Measurements from ENCODE around the gene CCDC57.

CCDC57 gene

DNA sequence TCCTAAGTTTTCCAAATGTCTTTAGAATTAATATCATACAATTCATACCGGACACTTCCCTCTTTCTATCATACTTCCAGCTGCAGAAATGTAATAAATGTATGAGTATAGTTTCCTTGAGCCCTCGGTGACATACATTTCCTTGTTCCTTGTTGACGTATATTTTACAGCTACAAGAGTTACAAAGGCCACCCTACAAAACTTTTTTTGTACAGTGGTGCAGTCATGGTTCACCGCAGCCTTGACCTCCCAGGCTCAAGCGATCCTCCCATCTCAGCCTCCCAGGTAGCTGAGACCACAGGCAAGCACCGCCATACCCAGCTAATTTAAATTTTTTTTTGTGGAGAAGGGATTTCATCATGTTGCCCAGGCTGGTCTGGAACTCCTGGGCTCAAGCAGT lies 139.8 kb downstream of the CCDC57 start:
- DNase-seq (ENCODE audit: low read depth) = no peak

DNA sequence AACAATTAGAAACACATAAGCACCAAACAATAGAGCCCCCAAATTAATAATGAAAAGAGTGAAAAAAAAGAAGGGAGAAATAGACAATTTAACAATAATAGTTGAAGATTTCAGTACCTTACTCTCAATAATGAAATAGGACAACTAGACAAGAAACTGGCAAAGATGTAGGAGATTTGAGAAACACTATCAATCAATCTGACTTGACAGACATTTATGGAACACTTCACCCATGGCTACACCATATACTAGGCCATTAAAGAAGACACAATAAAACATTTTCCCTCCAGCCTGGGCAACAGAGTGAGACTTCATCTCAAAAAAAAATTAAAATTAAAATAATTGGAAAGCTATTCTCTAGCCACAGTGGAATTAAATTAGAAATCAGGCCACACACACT lies 142.0 kb downstream of the CCDC57 start:
- TF ChIP-seq CTCF (conservative IDR thresholded peaks at IDR 0.05; ENCODE audit: control insufficient read depth, insufficient read depth, low read depth, low read length) = no peak
- no peak for DNase-seq (ENCODE audit: low read depth)
- H3K4me3 ChIP-seq (ENCODE audit: control insufficient read depth, low read depth, low read length) = no peak overlapping the region

More for the DNA sequence above, 139.8 kb downstream of the CCDC57 start:
- no peak for TF ChIP-seq CTCF (conservative IDR thresholded peaks at IDR 0.05; ENCODE audit: control insufficient read depth, insufficient read depth, low read depth, low read length)
- H3K4me3 ChIP-seq (ENCODE audit: control insufficient read depth, low read depth, low read length) = no peak overlapping the region

DNA sequence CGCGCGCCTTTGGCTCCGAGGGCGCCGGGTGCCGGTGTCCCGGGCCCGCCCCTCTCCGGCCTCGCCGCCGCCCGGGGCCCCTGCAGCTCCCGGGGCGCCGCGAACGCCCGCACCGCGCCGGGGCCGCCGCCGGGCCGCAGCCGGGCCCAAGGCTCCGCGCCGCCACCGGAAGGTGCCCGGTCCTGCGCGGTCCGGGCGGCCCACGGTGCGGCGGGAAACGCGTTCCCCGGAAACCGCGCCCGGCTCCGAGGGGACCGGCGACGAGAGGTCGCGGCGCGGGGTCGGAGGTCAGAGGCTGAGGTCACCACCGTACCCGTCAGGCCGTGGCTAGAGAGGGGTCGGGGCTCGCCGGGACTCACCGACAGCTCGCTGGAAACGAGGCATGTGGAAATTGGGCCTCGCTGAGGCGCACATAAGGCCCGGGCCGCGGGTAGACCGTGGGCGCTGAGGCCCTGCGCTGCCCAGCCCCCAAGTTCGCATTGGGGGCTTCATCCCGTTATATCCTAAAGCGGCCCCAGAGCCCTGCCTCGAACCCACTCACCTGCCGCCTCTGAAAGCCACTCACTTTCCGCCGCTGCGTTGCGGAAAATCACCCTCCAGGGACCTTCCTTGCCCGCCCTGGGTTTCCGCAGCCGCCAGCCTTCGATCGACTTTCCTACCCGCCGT lies 146.9 kb downstream of the CCDC57 start, which contains the start of gene DUS1L:
Gene DUS1L, minus strand, starts transcription at position 167 of the 666 bp plus-strand sequence. CDS start 745 bp downstream, outside the sequence.
- H3K4me3 ChIP-seq (ENCODE audit: control insufficient read depth, low read depth, low read length) = peak within 1 kb of the TSS; percentile 70
- TF ChIP-seq CTCF (conservative IDR thresholded peaks at IDR 0.05; ENCODE audit: control insufficient read depth, insufficient read depth, low read depth, low read length) = no peak
- peak; percentile 35 for DNase-seq (ENCODE audit: low read depth)

- DNase-seq (ENCODE audit: low read depth) = no peak
- peak overlapping the region; percentile 70 for H3K4me3 ChIP-seq (ENCODE audit: control insufficient read depth, low read depth, low read length)
- no peak for TF ChIP-seq CTCF (conservative IDR thresholded peaks at IDR 0.05; ENCODE audit: control insufficient read depth, insufficient read depth, low read depth, low read length)
Observed at GRCh38 chr17:82065193-82065637, 147.4 kb downstream of the CCDC57 start.

- TF ChIP-seq CTCF (conservative IDR thresholded peaks at IDR 0.05; ENCODE audit: control insufficient read depth, insufficient read depth, low read depth, low read length) = no peak
Observed at GRCh38 chr17:82064433-82065192, 148.0 kb downstream of the CCDC57 start.

DNA sequence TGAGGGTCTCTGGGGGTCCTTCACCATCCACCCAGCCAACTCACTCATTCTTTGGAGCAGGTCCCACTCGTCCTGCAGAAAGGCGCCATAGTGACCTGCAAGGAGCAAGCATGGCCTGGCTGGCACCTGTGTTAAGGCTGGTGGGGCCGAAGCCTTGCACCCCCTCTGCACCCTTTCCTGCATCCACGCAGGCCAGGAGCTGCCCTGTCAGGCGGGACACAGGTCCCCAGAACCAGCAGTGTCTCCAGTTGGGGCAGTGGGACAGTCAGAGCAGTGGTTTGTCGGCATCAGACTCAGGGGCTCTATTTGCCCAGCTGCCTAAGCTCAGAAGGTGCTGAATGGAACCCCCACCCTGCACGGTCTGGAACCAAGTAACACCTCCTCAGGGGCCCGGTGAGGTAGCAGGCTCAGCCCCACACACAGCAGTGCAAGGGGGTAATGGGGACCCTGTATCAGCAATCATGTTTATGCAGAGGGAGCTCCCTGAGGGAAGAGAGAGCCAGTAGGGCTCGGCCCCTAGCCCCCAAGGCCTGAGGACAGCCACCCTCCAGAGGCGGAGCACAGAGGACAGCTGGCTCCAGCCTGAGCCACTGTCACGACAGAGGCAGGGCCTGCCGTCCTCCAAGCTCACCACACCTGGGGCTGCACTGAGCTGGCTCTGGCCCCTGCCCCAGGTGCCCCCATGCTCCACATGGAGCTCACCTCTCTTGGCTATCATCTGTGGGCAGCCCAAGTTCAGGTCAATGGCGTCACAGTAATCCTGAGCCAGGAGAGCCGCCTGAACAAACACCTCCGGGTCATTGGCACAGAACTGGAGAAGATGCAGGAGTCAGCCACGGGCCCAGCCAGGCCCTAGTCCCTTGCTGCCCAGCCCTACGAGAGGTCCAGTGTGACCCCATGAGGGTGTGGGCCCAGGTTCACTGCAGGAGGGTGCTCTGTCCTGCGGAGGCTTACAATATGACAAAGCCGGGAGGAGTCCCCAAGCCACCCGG lies 148.9 kb downstream of the CCDC57 start:
- peak overlapping the region; percentile 70 for H3K4me3 ChIP-seq (ENCODE audit: control insufficient read depth, low read depth, low read length)
- TF ChIP-seq CTCF (conservative IDR thresholded peaks at IDR 0.05; ENCODE audit: control insufficient read depth, insufficient read depth, low read depth, low read length) = no peak

More at GRCh38 chr17:82064433-82065192, 148.0 kb downstream of the CCDC57 start:
- DNase-seq (ENCODE audit: low read depth) = no peak
- peak overlapping the region; percentile 70 for H3K4me3 ChIP-seq (ENCODE audit: control insufficient read depth, low read depth, low read length)

More for the DNA sequence above, 148.9 kb downstream of the CCDC57 start:
- no peak for DNase-seq (ENCODE audit: low read depth)

Data from fibroblast of mammary gland (primary cell).